Peyer's patch (tissue), 4 donors: ENCODE results near the gene ZNF609.

Experiments used
- POLR2A ChIP-seq, 2 donors: fragments of 450-650 bp; IDR thresholded peaks; one replicate each; pipeline ENCODE4 v1.5.1; 2017; ENCODE audit warnings: antibody characterized with exemption in 2 of 2, mild to moderate bottlenecking in 2 of 2, moderate library complexity in 2 of 2
- TF ChIP-seq, protein P1 (sequence below), 6 experiments: fragments of 450-650 bp in 4 of 6; fragments of 200-600 bp in 2 of 6; sonication (generic) in 1 of 6; IDR thresholded peaks; one replicate each; pipeline ENCODE4 v1.5.1; 2017 to 2019; ENCODE audit warnings: antibody characterized with exemption in 6 of 6, mild to moderate bottlenecking in 3 of 6, moderate library complexity in 1 of 6

DNA sequence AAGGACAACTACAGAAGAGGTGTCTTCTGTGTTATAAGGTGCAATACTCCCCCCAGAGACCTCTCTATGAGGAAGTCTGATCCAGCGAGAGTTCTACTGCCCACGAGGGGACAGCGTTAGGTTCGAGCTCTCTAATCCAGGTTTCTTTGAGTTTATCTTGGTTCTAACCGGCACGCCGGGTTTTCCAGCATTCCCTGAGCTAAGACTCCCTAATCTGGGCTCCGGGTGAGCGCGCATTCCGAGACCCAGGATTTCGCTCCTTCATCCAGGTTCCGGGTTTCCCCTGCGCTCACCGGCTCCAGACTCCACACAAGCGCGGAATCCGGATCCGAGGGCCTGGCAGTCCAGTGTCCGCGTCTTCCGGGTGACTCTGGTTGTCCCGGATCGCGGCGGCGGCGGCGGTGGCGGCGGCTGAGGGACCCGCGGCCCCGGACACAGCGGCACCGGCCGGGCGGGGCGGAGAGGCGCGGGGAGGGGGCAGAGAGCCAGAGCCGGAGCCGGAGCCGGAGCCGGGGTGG is at the start of gene ZNF609:
- TF ChIP-seq, protein P1, sequence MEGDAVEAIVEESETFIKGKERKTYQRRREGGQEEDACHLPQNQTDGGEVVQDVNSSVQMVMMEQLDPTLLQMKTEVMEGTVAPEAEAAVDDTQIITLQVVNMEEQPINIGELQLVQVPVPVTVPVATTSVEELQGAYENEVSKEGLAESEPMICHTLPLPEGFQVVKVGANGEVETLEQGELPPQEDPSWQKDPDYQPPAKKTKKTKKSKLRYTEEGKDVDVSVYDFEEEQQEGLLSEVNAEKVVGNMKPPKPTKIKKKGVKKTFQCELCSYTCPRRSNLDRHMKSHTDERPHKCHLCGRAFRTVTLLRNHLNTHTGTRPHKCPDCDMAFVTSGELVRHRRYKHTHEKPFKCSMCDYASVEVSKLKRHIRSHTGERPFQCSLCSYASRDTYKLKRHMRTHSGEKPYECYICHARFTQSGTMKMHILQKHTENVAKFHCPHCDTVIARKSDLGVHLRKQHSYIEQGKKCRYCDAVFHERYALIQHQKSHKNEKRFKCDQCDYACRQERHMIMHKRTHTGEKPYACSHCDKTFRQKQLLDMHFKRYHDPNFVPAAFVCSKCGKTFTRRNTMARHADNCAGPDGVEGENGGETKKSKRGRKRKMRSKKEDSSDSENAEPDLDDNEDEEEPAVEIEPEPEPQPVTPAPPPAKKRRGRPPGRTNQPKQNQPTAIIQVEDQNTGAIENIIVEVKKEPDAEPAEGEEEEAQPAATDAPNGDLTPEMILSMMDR (IDR thresholded peaks at IDR 0.05), result peak in 1 of 6 experiments; percentile 40
- peak; percentile 30 to 86 for TF ChIP-seq POLR2A (IDR thresholded peaks at IDR 0.05)
